ENCODE results near the gene EEIG2. TPM values are rescaled to one million over a fixed set of nuclear protein-coding genes. Genes with fewer than 3 reads are reported as not detected.

EEIG2 gene
- total and polyA plus RNA-seq, 2 donors (not counting 1 experiment from before 2014, with no cell fraction given) = 4.4 to 13.6 TPM

DNA sequence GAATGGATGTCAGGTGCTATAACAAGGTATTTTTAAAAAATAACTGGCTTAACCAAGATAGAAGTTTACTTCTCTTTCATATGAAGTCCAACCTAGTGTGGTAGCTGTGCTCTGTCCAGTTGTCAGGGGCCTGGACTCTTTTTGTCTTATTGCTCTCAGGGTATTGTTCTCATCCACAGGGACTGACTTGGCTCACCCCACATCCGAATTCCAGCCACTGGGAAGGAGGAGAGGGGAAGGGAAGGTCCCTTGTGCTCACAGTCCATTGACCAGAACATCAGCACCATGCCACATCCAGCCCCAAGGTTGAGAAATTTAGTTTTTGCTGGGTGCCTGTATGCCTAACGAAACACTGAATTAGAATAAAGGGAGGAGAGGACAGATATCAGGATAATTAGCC lies 8.7 kb downstream of the EEIG2 start:
- no peak overlapping the region for H3K4me2 ChIP-seq (replicated peaks; ENCODE audit: low read depth, low read length, poor library complexity, severe bottlenecking)
- H3K79me2 ChIP-seq (ENCODE audit: control insufficient read depth, insufficient read depth, low read length) = peaks cover 87% of the 10 kb centered on the region
- peaks cover 12% of the 10 kb centered on the region for H3K4me1 Mint-ChIP-seq
- H3K4me1 ChIP-seq (ENCODE audit: control insufficient read depth in 2 of 2, insufficient read depth in 2 of 2, low read length in 2 of 2) = peaks cover 7 to 8% of the 10 kb centered on the region in 2 donors
- no peak overlapping the region for H3K9ac ChIP-seq (ENCODE audit: low read length)
- no CpG with 5 or more reads among the region's 2 CpGs for WGBS (ENCODE audit: insufficient coverage)
- peaks cover 48% of the 10 kb centered on the region for H4K20me1 ChIP-seq (ENCODE audit: control insufficient read depth, insufficient read depth, low read length, poor library complexity, severe bottlenecking)
- intact Hi-C loops (cut with micrococcal nuclease) = loop anchor here (10.0 kb wide), 1 partner anchor 476 kb away; the partner anchor contains the start of gene WDR47
- TF ChIP-seq EZH2 (IDR thresholded peaks at IDR 0.05; ENCODE audit: borderline replicate concordance, insufficient read depth, low read depth, low read length, poor library complexity, severe bottlenecking) = no peak
- TF ChIP-seq, protein P1, sequence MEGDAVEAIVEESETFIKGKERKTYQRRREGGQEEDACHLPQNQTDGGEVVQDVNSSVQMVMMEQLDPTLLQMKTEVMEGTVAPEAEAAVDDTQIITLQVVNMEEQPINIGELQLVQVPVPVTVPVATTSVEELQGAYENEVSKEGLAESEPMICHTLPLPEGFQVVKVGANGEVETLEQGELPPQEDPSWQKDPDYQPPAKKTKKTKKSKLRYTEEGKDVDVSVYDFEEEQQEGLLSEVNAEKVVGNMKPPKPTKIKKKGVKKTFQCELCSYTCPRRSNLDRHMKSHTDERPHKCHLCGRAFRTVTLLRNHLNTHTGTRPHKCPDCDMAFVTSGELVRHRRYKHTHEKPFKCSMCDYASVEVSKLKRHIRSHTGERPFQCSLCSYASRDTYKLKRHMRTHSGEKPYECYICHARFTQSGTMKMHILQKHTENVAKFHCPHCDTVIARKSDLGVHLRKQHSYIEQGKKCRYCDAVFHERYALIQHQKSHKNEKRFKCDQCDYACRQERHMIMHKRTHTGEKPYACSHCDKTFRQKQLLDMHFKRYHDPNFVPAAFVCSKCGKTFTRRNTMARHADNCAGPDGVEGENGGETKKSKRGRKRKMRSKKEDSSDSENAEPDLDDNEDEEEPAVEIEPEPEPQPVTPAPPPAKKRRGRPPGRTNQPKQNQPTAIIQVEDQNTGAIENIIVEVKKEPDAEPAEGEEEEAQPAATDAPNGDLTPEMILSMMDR (IDR thresholded peaks at IDR 0.05) = no peak
- no peak overlapping the region for H3K4me3 Mint-ChIP-seq
- H3K9me3 Mint-ChIP-seq (ENCODE audit: insufficient read depth) = no peaks in the 10 kb centered on the region
- H3K9me3 ChIP-seq (ENCODE audit: control extremely low read depth in 1 of 3, control insufficient read depth in 2 of 3, insufficient read depth in 1 of 3, low read length in 2 of 3) = no peaks in the 10 kb centered on the region
- no peak overlapping the region for H3K27ac Mint-ChIP-seq
- H3K27ac ChIP-seq (ENCODE audit: low read length in 2 of 2) = no peak overlapping the region
- DNase-seq (no peak), ATAC-seq (ENCODE audit: low read depth) (no peak)
- no peaks in the 10 kb centered on the region for H3K27me3 ChIP-seq (replicated peaks in 1 of 4; ENCODE audit: control extremely low read depth in 1 of 4, control insufficient read depth in 3 of 4, insufficient read depth in 4 of 4, low read length in 3 of 4)
- no peaks in the 10 kb centered on the region for H3K27me3 Mint-ChIP-seq
- no peak overlapping the region for H3K4me3 ChIP-seq (ENCODE audit: control extremely low read depth in 1 of 5, extremely low read depth in 1 of 5, insufficient read depth in 1 of 5, low read depth in 2 of 5, low read length in 4 of 5)
- POLR2A ChIA-PET = no interaction called here
- H2AFZ ChIP-seq (ENCODE audit: insufficient read depth, low read depth, low read length, poor library complexity, severe bottlenecking) = no peak overlapping the region
- peaks cover 0 to 2% of the 10 kb centered on the region in 2 experiments for H3K36me3 ChIP-seq (replicated peaks in 1 of 2; ENCODE audit: control extremely low read depth in 1 of 2, control insufficient read depth in 1 of 2, extremely low read depth in 1 of 2, insufficient read depth in 2 of 2, low read length in 1 of 2)
- CTCF ChIA-PET = interaction anchor here (3.8 to 4.8 kb wide), 2 partner anchors 8 to 57 kb away, joined by 30 to 34 read pairs; partner anchors contain the start of gene EEIG2

DNA sequence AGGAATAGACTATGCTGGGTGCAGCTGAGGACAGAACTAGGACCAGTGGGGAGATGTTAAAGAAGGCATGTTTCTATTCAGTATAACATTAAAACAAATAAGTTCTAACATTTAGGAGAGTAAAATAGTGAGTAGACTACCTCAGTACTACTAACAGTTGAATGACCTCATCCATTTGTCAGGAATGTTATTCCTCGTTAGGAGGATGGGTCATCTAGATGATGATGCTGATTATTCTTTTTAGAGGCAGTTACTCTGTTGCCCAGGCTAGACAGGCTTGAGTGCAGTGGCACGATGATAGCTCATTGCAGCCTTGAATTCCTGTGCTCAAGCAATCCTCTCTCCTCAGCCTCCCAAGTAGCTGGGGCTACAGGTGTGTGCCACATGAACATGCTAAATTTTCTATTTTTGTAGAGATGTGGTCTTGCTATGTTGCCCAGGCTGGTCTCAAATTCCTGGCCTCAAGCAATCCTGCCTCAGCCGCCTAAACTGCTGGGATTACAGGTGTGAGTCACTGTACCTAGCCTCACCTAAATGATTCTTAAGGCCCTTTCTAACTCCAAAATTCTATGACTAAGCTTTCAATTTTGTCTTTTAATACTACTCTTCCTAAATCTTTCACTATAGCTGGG lies 9.3 kb downstream of the EEIG2 start:
- ChIA-PET POLR2A (no interaction called here), CTCF (interaction anchor here (0.5 to 4.8 kb wide), 5 partner anchors 9 to 61 kb away, joined by 3 to 34 read pairs (median 3); partner anchors contain the start of gene EEIG2)
- Histone ChIP-seq H3K27me3 (replicated peaks in 1 of 4; ENCODE audit: control extremely low read depth in 1 of 4, control insufficient read depth in 3 of 4, insufficient read depth in 4 of 4, low read length in 3 of 4) (no peaks in the 10 kb centered on the region), H3K36me3 (replicated peaks in 1 of 2; ENCODE audit: control extremely low read depth in 1 of 2, control insufficient read depth in 1 of 2, extremely low read depth in 1 of 2, insufficient read depth in 2 of 2, low read length in 1 of 2) (peaks cover 0 to 2% of the 10 kb centered on the region in 2 experiments), H3K79me2 (ENCODE audit: control insufficient read depth, insufficient read depth, low read length) (peaks cover 87% of the 10 kb centered on the region), H3K4me1 (ENCODE audit: control insufficient read depth in 2 of 2, insufficient read depth in 2 of 2, low read length in 2 of 2) (peaks cover 7 to 8% of the 10 kb centered on the region in 2 donors), H3K27ac (ENCODE audit: low read length in 2 of 2) (no peak overlapping the region), H3K4me2 (replicated peaks; ENCODE audit: low read depth, low read length, poor library complexity, severe bottlenecking) (no peak overlapping the region), H2AFZ (ENCODE audit: insufficient read depth, low read depth, low read length, poor library complexity, severe bottlenecking) (no peak overlapping the region), H3K9me3 (ENCODE audit: control extremely low read depth in 1 of 3, control insufficient read depth in 2 of 3, insufficient read depth in 1 of 3, low read length in 2 of 3) (no peaks in the 10 kb centered on the region), H3K9ac (ENCODE audit: low read length) (no peak overlapping the region), H3K4me3 (ENCODE audit: control extremely low read depth in 1 of 5, extremely low read depth in 1 of 5, insufficient read depth in 1 of 5, low read depth in 2 of 5, low read length in 4 of 5) (no peak overlapping the region), H4K20me1 (ENCODE audit: control insufficient read depth, insufficient read depth, low read length, poor library complexity, severe bottlenecking) (peaks cover 42% of the 10 kb centered on the region)
- no CpG with 5 or more reads among the region's 3 CpGs for WGBS (ENCODE audit: insufficient coverage)
- TF ChIP-seq EZH2 (IDR thresholded peaks at IDR 0.05; ENCODE audit: borderline replicate concordance, insufficient read depth, low read depth, low read length, poor library complexity, severe bottlenecking) = no peak
- TF ChIP-seq, protein P1 (IDR thresholded peaks at IDR 0.05) = no peak
- intact Hi-C loops (cut with micrococcal nuclease) = loop anchor here (10.0 kb wide), 1 partner anchor 476 kb away; the partner anchor contains the start of gene WDR47
- no peaks in the 10 kb centered on the region for H3K27me3 Mint-ChIP-seq
- DNase-seq = no peak
- H3K27ac Mint-ChIP-seq = no peak overlapping the region
- H3K4me1 Mint-ChIP-seq = peaks cover 7% of the 10 kb centered on the region
- H3K9me3 Mint-ChIP-seq (ENCODE audit: insufficient read depth) = no peaks in the 10 kb centered on the region
- no peak for ATAC-seq (ENCODE audit: low read depth)
- H3K4me3 Mint-ChIP-seq = no peak overlapping the region
